HEK293 (cell line): Measurements from ENCODE around the gene CCDC51.

Source experiments
- MEIS1 ChIP-seq: sonication (generic); formaldehyde crosslinking; IDR thresholded peaks from 2 replicates; pipeline ENCODE4 v1.8.1; 2022; ENCODE audit warnings: missing genetic modification reagents, mild to moderate bottlenecking, borderline replicate concordance
- REPIN1 ChIP-seq: fragments of 450-650 bp; formaldehyde crosslinking; IDR thresholded peaks from 2 replicates; pipeline ENCODE4 v1.5.1; 2017; ENCODE audit warnings: missing biosample characterization, missing genetic modification characterization, low read depth
- YY1 ChIP-seq: fragments of 450-650 bp; formaldehyde crosslinking; IDR thresholded peaks from 2 replicates; pipeline ENCODE4 v1.5.1; 2018; ENCODE audit warnings: missing biosample characterization, missing genetic modification characterization
- ZBTB7A ChIP-seq: fragments of 450-650 bp; formaldehyde crosslinking; IDR thresholded peaks from 2 replicates; pipeline ENCODE4 v1.5.1; 2016; ENCODE audit warnings: low read depth, missing biosample characterization, missing genetic modification characterization
- ZNF274 ChIP-seq, 2 experiments: fragments of 200-500 bp in 1 of 2; fragments of 450-650 bp in 1 of 2; sonication (Bioruptor generic) in 1 of 2; formaldehyde crosslinking in 1 of 2; IDR thresholded peaks; 2 replicates each; pipeline versions ENCODE4 v1.5.1 to v1.6.1; 2014 to 2016; ENCODE audit warnings: borderline replicate concordance in 1 of 2, inconsistent platforms in 1 of 2, low read length in 1 of 2, missing biosample characterization in 1 of 2, missing genetic modification characterization in 1 of 2
- ZNF521 ChIP-seq: fragments of 450-650 bp; formaldehyde crosslinking; IDR thresholded peaks from 2 replicates; pipeline ENCODE4 v1.5.1; 2017; ENCODE audit warnings: missing biosample characterization, mild to moderate bottlenecking, missing genetic modification characterization
- ZNF626 ChIP-seq: fragments of 450-650 bp; sonication (Bioruptor Pico); formaldehyde crosslinking; IDR thresholded peaks from 2 replicates; pipeline ENCODE4 v1.5.1; 2018; ENCODE audit warnings: missing biosample characterization, missing genetic modification characterization, inconsistent platforms
- ZNF785 ChIP-seq: fragments of 450-650 bp; formaldehyde crosslinking; IDR thresholded peaks from 2 replicates; pipeline ENCODE4 v1.5.1; 2016; ENCODE audit warnings: missing biosample characterization, missing genetic modification characterization
- TF ChIP-seq, protein P1 (sequence below): fragments of 450-650 bp; formaldehyde crosslinking; IDR thresholded peaks from 2 replicates; pipeline ENCODE4 v1.5.1; 2016; ENCODE audit warnings: missing biosample characterization, missing genetic modification characterization
- TF ChIP-seq, protein P2 (sequence below): fragments of 450-650 bp; formaldehyde crosslinking; IDR thresholded peaks from 2 replicates; pipeline ENCODE4 v1.5.1; 2016; ENCODE audit warnings: missing biosample characterization, missing genetic modification characterization

DNA sequence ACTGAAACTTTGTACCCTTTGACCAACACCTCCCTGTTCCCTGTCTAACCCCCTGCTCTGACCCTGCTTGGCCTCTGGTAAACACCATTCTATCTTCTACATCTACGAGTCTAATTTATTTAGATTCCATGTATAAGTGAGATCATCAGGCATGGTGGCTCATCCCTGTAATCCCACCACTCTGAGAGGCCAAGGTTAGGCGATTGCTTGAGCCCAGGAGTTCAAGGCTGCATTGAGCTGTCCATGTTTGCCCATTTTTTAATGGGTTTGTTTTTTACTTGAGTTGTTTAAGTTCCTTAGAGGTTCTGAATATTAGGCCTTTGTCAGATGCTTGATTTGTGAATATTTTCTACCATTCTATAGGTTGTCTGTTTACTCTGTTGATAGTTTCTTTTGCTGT, 51.0 kb downstream of the CCDC51 start:
- TF ChIP-seq ZBTB7A (tag by site-specific recombination), result no peak
- TF ChIP-seq, protein P1, sequence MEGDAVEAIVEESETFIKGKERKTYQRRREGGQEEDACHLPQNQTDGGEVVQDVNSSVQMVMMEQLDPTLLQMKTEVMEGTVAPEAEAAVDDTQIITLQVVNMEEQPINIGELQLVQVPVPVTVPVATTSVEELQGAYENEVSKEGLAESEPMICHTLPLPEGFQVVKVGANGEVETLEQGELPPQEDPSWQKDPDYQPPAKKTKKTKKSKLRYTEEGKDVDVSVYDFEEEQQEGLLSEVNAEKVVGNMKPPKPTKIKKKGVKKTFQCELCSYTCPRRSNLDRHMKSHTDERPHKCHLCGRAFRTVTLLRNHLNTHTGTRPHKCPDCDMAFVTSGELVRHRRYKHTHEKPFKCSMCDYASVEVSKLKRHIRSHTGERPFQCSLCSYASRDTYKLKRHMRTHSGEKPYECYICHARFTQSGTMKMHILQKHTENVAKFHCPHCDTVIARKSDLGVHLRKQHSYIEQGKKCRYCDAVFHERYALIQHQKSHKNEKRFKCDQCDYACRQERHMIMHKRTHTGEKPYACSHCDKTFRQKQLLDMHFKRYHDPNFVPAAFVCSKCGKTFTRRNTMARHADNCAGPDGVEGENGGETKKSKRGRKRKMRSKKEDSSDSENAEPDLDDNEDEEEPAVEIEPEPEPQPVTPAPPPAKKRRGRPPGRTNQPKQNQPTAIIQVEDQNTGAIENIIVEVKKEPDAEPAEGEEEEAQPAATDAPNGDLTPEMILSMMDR (tag by site-specific recombination), result no peak
- no peak for TF ChIP-seq ZNF626 (tag by site-specific recombination)
- no peak for TF ChIP-seq ZNF274 (IDR thresholded peaks at IDR 0.05; ENCODE audit: low read length)
- TF ChIP-seq ZNF274 (tag by site-specific recombination; IDR thresholded peaks at IDR 0.05; ENCODE audit: borderline replicate concordance), result no peak
- TF ChIP-seq MEIS1 (CRISPR knock-in tag), result no peak
- no peak for TF ChIP-seq ZNF521 (tag by site-specific recombination)
- TF ChIP-seq ZNF785, result no peak
- TF ChIP-seq REPIN1 (tag by site-specific recombination), result no peak
- TF ChIP-seq, protein P2, sequence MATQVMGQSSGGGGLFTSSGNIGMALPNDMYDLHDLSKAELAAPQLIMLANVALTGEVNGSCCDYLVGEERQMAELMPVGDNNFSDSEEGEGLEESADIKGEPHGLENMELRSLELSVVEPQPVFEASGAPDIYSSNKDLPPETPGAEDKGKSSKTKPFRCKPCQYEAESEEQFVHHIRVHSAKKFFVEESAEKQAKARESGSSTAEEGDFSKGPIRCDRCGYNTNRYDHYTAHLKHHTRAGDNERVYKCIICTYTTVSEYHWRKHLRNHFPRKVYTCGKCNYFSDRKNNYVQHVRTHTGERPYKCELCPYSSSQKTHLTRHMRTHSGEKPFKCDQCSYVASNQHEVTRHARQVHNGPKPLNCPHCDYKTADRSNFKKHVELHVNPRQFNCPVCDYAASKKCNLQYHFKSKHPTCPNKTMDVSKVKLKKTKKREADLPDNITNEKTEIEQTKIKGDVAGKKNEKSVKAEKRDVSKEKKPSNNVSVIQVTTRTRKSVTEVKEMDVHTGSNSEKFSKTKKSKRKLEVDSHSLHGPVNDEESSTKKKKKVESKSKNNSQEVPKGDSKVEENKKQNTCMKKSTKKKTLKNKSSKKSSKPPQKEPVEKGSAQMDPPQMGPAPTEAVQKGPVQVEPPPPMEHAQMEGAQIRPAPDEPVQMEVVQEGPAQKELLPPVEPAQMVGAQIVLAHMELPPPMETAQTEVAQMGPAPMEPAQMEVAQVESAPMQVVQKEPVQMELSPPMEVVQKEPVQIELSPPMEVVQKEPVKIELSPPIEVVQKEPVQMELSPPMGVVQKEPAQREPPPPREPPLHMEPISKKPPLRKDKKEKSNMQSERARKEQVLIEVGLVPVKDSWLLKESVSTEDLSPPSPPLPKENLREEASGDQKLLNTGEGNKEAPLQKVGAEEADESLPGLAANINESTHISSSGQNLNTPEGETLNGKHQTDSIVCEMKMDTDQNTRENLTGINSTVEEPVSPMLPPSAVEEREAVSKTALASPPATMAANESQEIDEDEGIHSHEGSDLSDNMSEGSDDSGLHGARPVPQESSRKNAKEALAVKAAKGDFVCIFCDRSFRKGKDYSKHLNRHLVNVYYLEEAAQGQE (tag by site-specific recombination), result no peak
- TF ChIP-seq YY1 (tag by site-specific recombination), result no peak
